Measurements from ENCODE around the gene PSMD12.
A peak's percentile ranks its signal among the peaks of the same experiment; 100 is the strongest.
"Not testable (repeated sequence)": the region's sequence is repeated elsewhere in the genome, so short reads cannot be mapped to it uniquely, and the experiment has no call there.

Gene PSMD12

GRCh38 chr17:67366193-67367157, at the start of gene PSMD12:
Gene PSMD12 (minus strand): TSS chr17:67366577. CDS start chr17:67366519, 58 bp downstream.
- peak; percentile 91 for DNase-seq

GRCh38 chr17:67415291-67415690, 48.9 kb upstream of the PSMD12 start:
- no peak for DNase-seq

GRCh38 chr17:67414559-67414958, 48.2 kb upstream of the PSMD12 start:
- no peak for DNase-seq

DNA sequence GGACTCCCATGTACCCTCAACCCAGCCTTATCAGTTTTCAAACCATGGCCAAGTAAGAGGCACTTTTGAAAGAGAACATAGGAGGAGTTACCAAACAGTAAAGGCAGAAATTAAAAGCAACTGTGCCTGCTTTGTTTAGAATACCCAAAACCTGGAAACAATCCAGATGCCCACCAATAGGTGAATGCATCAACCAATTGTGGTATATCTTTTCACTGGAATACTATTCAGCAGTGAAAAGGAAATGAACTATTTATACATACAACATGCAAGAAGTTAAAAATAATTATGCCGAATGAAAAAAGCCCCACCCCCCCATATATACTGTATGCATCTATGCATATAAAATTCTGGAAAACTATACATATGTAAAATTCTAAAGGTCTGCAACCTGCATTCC, 47.8 kb upstream of the PSMD12 start:
- DNase-seq = no peak

DNA sequence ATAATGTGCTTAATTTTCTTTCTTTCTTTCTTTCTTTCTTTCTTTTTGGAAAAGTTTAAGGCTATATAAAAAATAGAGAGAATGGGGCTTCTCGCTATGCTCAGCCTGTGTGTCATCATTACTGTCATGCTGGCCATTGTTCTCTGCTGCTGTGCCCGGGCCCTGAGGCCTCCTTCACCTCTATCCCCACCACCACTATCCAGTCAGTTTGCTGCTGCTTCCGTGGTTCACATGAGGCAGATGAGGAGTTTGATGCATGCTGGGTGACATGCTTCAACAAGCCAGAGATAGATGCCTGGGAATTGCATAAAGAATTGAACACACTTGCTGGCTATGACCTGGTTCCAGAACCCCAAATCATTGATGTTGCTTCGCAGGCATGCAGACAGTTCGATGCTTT, 47.0 kb upstream of the PSMD12 start:
- DNase-seq = no peak

- no peak for DNase-seq
These were observed 46.6 kb upstream of the PSMD12 start for GRCh38 chr17:67412941-67413340.

DNA sequence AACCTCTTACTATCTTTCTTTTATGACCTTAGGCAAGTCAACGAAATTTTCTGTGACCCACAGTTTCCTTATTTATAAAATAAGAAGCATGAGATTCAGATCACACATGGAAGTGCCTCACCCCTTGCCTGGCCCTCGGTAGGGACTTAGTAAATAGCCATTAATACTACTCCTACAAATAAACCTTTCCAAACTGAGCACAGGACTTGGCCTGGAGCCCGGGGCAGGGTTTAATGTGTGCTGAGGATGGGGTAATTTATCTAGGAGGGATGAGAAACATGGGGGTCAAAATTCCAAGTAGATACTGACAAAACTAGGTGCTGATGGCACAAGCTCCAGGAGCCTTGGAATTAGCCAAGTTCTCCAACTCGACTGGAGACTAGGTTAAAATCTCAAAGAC, 45.7 kb upstream of the PSMD12 start:
- no peak for DNase-seq

- DNase-seq = no peak
These were observed 45.0 kb upstream of the PSMD12 start for GRCh38 chr17:67411397-67411796.

- not testable (repeated sequence) for DNase-seq
These were observed 42.1 kb upstream of the PSMD12 start for GRCh38 chr17:67408455-67408830.

GRCh38 chr17:67403483-67403882, 37.1 kb upstream of the PSMD12 start:
- no peak for DNase-seq

DNA sequence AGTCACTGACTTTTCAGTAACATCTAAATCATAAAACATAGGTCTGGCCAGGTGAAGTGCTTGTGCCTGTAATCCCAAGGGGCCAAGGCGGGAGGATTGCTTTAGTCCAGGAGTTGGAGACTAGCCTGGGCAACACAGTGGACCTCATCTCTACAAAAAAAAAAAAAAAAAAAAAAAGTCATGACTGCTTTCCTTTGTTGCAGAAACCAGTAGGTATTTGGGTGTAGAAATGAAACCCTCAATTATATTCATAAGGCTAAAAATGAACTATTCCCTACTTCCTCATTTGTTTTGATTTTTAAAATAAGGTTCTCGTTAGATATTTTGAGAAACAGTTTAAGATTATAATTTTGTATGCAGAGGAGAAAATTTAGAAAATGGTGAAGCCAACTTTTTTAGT, 36.7 kb upstream of the PSMD12 start:
- DNase-seq = no peak

DNA sequence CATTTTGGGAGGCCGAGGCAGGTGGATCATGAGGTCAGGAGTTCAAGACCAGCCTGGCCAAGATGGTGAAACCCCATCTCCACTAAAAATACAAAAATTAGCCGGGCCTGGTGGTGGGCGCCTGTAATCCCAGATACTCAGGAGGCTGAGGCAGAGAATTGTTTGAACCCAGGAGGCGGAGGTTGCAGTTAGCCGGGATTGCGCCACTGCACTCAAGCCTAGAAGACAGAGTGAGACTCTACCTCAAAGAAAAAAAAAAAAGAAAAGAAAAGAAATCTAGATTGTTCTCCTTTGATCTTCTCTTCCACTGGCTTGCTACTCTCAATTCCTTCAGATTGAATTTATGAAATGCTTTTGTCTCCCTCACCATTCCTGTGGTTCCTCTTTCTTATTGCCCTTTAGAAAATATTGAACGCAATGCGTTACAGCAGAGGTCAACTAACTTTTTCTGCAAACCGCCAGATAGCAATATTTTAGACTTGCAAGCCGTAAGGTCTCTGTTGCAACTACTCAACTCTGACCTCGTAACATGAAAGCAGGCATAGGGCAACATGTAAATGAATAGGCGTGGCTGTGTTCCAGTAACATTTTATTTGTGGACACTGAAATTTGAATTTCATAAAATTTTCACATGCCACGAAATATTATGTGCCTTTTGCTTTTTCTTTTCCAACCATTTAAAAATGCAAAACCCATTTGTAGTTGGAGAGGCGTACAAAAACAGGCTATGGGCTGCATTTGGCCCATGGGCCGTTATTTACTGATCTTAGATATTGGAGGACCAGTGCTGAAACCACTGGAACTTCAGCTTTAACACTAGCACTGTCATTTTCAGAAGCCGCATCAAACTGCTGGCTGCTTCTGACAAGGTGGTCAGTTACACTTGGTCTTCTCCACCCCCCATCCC, 35.5 kb upstream of the PSMD12 start:
- no peak for DNase-seq

DNA sequence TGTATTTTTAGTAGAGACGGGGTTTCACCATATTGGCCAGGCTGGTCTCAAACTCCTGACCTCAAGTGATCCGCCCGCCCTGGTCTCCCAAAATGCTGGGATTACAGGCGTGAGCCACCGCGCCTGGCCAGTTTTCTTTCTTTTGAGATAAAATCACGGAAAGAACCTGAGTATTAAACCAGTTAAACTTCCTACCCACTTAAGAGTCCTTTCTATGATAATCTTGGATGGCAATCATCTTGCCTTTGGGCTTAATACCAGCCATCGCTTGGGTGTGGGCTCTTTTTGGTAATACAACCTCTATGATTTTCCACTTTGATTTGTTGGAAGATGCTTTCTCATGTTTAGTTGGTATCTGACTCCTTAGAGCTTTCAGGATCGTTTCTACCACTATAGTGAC, 34.7 kb upstream of the PSMD12 start:
- no peak for DNase-seq

GRCh38 chr17:67400193-67400592, 33.8 kb upstream of the PSMD12 start:
- no peak for DNase-seq

DNA sequence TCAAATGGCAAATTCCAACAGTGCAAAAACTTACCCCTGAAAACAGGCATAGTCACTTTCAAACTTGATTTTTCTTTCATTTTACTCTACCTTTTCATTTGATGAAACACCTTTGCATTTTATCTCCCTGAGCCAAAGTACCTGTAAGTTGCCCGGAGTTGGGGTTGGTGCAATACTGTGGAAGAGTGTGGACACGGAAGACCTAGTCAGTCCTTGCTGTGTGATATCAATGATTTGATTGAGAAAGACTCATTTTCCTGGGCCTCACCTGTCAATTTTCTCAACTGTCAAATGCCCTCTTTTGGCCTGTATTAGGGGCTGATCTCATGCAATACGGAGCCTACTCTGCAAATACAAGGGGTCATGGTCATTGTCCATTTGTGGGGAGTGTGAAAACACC, 33.3 kb upstream of the PSMD12 start:
- DNase-seq = no peak

GRCh38 chr17:67393809-67394397, 27.5 kb upstream of the PSMD12 start:
- DNase-seq = no peak

DNA sequence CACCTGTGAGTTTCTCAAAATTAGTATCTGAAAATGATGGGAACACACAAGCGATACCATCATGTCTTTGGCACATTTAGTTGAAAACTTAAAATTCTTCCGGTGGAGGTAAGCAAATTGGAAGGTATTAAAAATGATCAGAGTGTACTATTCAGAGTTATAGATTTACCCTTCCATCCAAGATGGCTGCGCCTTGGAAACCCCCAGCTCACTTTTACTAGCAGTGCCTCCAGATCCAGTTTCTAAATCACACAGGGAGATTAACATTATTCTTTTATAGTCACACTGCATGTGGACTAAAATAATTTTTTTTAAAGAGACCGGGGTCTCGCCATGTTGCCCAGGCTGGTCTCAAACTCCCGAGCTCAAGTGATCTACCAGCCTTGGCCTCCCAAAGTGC, 25.7 kb upstream of the PSMD12 start:
- no peak for DNase-seq

DNA sequence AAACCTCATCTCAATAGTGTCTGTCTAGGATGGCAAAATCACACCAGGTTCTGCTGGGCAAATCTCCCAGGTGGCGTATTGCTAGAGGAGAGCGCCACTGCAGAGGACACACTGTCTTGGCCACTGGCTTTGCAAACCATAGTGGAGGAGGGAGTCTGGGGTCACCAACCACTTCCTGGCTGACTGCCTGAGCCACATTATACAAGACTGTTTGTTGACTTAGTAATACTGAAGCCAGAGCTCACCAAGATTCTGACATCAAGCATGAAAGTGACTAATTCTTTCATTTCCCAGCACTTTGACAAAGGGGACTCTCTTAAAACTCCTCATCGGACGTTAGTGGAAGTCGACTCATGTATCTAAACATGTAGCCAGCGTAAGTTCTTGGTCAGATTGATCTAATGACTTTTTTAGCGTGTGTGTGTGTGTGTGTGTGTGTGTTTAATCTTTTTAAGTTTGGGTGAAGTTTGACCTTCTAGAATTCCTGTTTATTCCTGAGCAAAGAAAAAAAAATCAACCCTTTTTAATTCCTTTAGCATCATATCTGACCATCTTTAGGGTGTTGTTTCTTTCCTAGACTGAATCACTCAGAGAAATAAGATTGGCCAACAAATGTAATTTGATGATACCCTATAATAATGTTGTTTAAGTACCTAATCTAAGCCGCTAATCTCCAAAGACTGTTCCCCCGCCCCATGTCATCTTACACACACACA, 24.4 kb upstream of the PSMD12 start:
- peak; percentile 46 for DNase-seq

- no peak for DNase-seq
These were observed 23.7 kb upstream of the PSMD12 start for GRCh38 chr17:67390006-67390645.

DNA sequence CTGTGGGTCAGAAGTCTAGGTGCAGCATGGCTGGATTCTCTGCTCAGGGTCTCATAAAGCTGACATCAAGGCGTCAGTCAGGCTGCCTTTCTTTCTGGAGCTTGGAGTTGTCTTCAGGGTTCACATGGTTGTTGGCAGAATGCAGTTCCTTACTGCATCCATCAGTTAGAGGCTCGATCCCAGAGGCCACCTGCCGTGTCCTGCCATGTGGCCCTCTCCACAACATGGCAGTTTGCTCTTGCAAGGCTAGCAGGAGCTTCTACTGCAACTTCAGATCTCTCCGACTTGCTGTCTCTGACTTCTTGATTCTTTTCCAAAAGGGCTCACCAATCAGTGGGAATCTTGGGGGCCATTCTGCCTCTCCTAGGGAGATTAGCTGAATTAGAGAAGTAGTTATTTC, 22.6 kb upstream of the PSMD12 start:
- DNase-seq = no peak

DNA sequence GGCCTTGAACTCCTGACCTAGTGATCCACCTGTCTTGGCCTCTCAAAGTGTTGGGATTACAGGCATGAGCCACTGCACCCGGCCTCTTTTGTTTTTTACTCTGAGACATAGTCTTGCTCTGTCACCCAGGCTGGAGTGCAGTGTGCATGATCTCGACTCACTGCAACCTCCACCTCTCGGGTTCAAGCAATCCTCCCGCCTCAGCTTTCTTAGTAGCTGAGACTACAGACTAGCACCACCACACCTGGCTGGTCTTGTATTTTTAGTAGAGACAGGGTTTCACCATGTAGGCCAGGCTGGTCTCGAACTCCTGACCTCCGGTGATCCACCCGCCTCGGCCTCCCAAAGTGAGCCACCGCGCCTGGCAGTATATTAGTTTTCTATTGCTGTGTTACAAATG, 22.2 kb upstream of the PSMD12 start:
- not testable (repeated sequence) for DNase-seq

GRCh38 chr17:67386965-67387551, 20.7 kb upstream of the PSMD12 start:
- DNase-seq = peak; percentile 16
